ENCODE measurements around the gene CNTNAP2. TPM values are rescaled to one million over a fixed set of nuclear protein-coding genes. Genes with fewer than 3 reads are reported as not detected.

The CNTNAP2 gene
- total and polyA plus RNA-seq, 4 donors = 0.14 to 2.3 (median 1.1) TPM

GRCh38 chr7:146865696-146866095 is 749.1 kb downstream of the CNTNAP2 start:
- no peak overlapping the region for H3K4me3 ChIP-seq (ENCODE audit: low read depth in 1 of 3, low read length in 3 of 3)
- no peaks in the 10 kb centered on the region for H3K4me1 ChIP-seq (ENCODE audit: control insufficient read depth in 4 of 4, insufficient read depth in 4 of 4, low read length in 3 of 4)
- 61% methylated on average over 2 of the region's 2 CpGs for WGBS
- no peaks in the 10 kb centered on the region for H3K9me3 ChIP-seq (ENCODE audit: control insufficient read depth in 4 of 4, low read length in 3 of 4)
- H3K27me3 ChIP-seq (ENCODE audit: control insufficient read depth in 4 of 4, insufficient read depth in 4 of 4, low read length in 3 of 4) = no peaks in the 10 kb centered on the region
- no peak for DNase-seq (ENCODE audit: low spot score)
- no peaks in the 10 kb centered on the region for H3K36me3 ChIP-seq (ENCODE audit: control insufficient read depth in 4 of 4, insufficient read depth in 3 of 4, low read depth in 1 of 4, low read length in 3 of 4)
- no peak for TF ChIP-seq ATF3 (IDR thresholded peaks at IDR 0.05)
- no peak for TF ChIP-seq NR2F2 (IDR thresholded peaks at IDR 0.05)
- no peak for TF ChIP-seq CTCF (IDR thresholded peaks at IDR 0.05; ENCODE audit: low read depth, low read length, missing input control)
- no peak for TF ChIP-seq HNF4A (conservative IDR thresholded peaks at IDR 0.05)
- no peak for TF ChIP-seq JUND (IDR thresholded peaks at IDR 0.05)
- no peak for TF ChIP-seq RAD21 (IDR thresholded peaks at IDR 0.05)
- TF ChIP-seq SP1 (IDR thresholded peaks at IDR 0.05) = no peak
- no peak for TF ChIP-seq ZBTB33 (IDR thresholded peaks at IDR 0.05)
- TF ChIP-seq GABPA (IDR thresholded peaks at IDR 0.05 in 1 of 2, conservative IDR thresholded peaks at IDR 0.05 in 1 of 2) = no peak
- no peak for TF ChIP-seq TAF1 (conservative IDR thresholded peaks at IDR 0.05)
- no peak for TF ChIP-seq FOXA2 (IDR thresholded peaks at IDR 0.05)
- TF ChIP-seq EGR1 (IDR thresholded peaks at IDR 0.05; ENCODE audit: low read depth in 2 of 2) = no peak
- no peak for TF ChIP-seq FOXA1 (IDR thresholded peaks at IDR 0.05)
- no peak for TF ChIP-seq HNF4G (IDR thresholded peaks at IDR 0.05)
- TF ChIP-seq REST (IDR thresholded peaks at IDR 0.05) = no peak
- TF ChIP-seq YY1 (IDR thresholded peaks at IDR 0.05) = no peak
- no peak for TF ChIP-seq MAX (IDR thresholded peaks at IDR 0.05)
- TF ChIP-seq RXRA (IDR thresholded peaks at IDR 0.05) = no peak
- H3K27ac ChIP-seq (ENCODE audit: low read depth in 1 of 2, low read length in 2 of 2) = no peak overlapping the region
- no peak overlapping the region for H3K9ac ChIP-seq (ENCODE audit: low read depth in 1 of 2, low read length in 2 of 2)
